Measurements from ENCODE around the gene DPEP2.
A peak's percentile ranks its signal among the peaks of the same experiment; 100 is the strongest.

Gene DPEP2

DNA sequence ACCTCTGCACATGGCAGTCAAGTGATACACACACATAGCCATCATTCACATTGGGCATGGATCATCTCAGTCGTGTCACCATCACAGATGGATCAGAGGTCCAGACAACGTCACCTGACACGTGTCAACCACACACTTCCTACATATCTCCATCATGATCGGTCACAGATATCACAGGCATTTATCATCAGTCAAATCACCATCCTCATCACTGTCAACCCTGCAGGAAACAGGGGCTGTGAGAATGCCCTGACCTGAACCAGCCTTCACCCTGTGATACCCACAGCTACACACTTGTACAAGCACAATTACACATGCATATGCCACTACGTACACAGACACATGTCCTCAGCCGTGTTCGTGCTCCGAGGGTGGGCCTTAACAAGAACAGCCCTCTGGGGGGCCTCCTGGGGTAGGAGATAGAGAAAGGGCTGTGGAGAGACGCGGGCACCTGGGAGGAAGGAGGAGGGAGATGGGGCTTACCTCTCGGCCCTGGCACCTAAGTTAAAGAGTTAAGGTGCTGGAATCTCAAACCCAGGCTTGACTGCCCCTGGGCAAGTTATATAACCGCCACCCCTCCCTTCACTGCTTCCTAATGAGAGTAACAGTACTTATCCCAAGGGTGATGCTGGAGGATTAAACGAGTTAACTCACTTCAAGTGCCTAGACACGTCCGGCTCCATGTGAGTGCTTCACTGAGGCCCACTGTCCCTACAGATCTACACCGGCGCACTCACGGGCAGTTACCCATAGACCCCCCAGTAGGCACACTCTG is 31.9 kb downstream of the DPEP2 start:
- H3K4me1 ChIP-seq (ENCODE audit: insufficient read depth, low read length, poor library complexity, severe bottlenecking), result peaks cover 18% of the 10 kb centered on the region
- TF ChIP-seq EZH2phosphoT487 (IDR thresholded peaks at IDR 0.05; ENCODE audit: borderline replicate concordance), result no peak
- TF ChIP-seq, protein P1, sequence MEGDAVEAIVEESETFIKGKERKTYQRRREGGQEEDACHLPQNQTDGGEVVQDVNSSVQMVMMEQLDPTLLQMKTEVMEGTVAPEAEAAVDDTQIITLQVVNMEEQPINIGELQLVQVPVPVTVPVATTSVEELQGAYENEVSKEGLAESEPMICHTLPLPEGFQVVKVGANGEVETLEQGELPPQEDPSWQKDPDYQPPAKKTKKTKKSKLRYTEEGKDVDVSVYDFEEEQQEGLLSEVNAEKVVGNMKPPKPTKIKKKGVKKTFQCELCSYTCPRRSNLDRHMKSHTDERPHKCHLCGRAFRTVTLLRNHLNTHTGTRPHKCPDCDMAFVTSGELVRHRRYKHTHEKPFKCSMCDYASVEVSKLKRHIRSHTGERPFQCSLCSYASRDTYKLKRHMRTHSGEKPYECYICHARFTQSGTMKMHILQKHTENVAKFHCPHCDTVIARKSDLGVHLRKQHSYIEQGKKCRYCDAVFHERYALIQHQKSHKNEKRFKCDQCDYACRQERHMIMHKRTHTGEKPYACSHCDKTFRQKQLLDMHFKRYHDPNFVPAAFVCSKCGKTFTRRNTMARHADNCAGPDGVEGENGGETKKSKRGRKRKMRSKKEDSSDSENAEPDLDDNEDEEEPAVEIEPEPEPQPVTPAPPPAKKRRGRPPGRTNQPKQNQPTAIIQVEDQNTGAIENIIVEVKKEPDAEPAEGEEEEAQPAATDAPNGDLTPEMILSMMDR (conservative IDR thresholded peaks at IDR 0.05; ENCODE audit: low read length), result no peak
- H3K27me3 ChIP-seq (ENCODE audit: insufficient read depth, low read length, poor library complexity, severe bottlenecking), result no peaks in the 10 kb centered on the region
- H3K79me2 ChIP-seq (ENCODE audit: insufficient read depth, low read length), result no peaks in the 10 kb centered on the region
- H3K36me3 ChIP-seq (ENCODE audit: insufficient read depth, low read length), result no peaks in the 10 kb centered on the region
- H3K4me3 ChIP-seq (ENCODE audit: low read length, poor library complexity, severe bottlenecking), result peak overlapping the region; percentile 75
- H3K9ac ChIP-seq (ENCODE audit: low read depth, low read length, poor library complexity, severe bottlenecking), result peak overlapping the region; percentile 54
- no peaks in the 10 kb centered on the region for H3K9me3 ChIP-seq (ENCODE audit: insufficient read depth, low read depth, low read length)
- peak overlapping the region; percentile 80 for H2AFZ ChIP-seq (ENCODE audit: low read length)
- no peaks in the 10 kb centered on the region; the same call in 1 of the 2 replicates for H3F3A ChIP-seq (ENCODE audit: low read depth)
- no peaks in the 10 kb centered on the region for H4K20me1 ChIP-seq (ENCODE audit: insufficient read depth, low read length, poor library complexity, severe bottlenecking)
- peak overlapping the region; percentile 65 for H3K4me2 ChIP-seq (ENCODE audit: low read depth, low read length, poor library complexity, severe bottlenecking)
- no peaks in the 10 kb centered on the region for H3K9me2 ChIP-seq (replicated peaks; ENCODE audit: low read depth, low read length)

DNA sequence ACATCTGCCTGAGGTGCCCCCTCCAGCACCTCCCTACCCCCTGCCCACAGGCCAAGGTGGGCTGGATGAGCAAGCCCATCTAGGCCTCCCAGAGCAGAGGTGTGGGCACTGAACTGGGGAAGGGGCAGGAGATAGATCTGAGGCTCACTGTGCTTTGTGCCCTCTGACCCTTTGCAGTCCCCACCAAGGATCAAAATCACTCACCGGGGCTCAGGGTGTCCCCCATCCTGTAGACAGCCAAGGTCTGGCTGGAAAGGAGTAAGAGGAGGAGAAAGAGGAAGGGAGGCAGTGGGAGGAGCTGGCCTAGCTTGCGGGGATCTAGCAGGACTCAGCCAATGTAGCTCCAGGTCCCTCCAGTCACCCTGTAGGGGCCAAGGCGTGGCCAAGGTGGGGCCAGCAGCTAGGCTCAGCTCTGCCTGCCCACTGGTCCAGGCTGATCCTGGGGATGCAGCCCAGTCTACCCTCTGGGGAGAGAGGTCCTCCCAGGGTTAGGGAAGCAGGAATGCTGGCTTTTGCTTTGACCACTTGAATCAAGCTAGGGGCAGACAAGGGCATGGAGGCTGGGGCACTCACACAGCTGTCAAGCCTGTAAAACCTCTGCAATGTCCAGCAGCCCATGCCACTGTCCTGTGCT is 32.6 kb downstream of the DPEP2 start:
- H2AFZ ChIP-seq (ENCODE audit: low read length), result no peak overlapping the region
- H3K4me1 ChIP-seq (ENCODE audit: insufficient read depth, low read length, poor library complexity, severe bottlenecking), result peaks cover 18% of the 10 kb centered on the region
- no peaks in the 10 kb centered on the region for H3K27me3 ChIP-seq (ENCODE audit: insufficient read depth, low read length, poor library complexity, severe bottlenecking)
- no peaks in the 10 kb centered on the region for H3K9me2 ChIP-seq (replicated peaks; ENCODE audit: low read depth, low read length)
- H3K79me2 ChIP-seq (ENCODE audit: insufficient read depth, low read length), result no peaks in the 10 kb centered on the region
- H3F3A ChIP-seq (ENCODE audit: low read depth), result no peaks in the 10 kb centered on the region; the same call in 1 of the 2 replicates
- peak overlapping the region; percentile 35 for H3K9ac ChIP-seq (ENCODE audit: low read depth, low read length, poor library complexity, severe bottlenecking)
- TF ChIP-seq, protein P1 (conservative IDR thresholded peaks at IDR 0.05; ENCODE audit: low read length), result no peak
- no peak for TF ChIP-seq EZH2phosphoT487 (IDR thresholded peaks at IDR 0.05; ENCODE audit: borderline replicate concordance)
- H4K20me1 ChIP-seq (ENCODE audit: insufficient read depth, low read length, poor library complexity, severe bottlenecking), result no peaks in the 10 kb centered on the region
- H3K9me3 ChIP-seq (ENCODE audit: insufficient read depth, low read depth, low read length), result no peaks in the 10 kb centered on the region
- no peak overlapping the region for H3K4me3 ChIP-seq (ENCODE audit: low read length, poor library complexity, severe bottlenecking)
- H3K4me2 ChIP-seq (ENCODE audit: low read depth, low read length, poor library complexity, severe bottlenecking), result peak overlapping the region; percentile 65
- H3K36me3 ChIP-seq (ENCODE audit: insufficient read depth, low read length), result no peaks in the 10 kb centered on the region

DNA sequence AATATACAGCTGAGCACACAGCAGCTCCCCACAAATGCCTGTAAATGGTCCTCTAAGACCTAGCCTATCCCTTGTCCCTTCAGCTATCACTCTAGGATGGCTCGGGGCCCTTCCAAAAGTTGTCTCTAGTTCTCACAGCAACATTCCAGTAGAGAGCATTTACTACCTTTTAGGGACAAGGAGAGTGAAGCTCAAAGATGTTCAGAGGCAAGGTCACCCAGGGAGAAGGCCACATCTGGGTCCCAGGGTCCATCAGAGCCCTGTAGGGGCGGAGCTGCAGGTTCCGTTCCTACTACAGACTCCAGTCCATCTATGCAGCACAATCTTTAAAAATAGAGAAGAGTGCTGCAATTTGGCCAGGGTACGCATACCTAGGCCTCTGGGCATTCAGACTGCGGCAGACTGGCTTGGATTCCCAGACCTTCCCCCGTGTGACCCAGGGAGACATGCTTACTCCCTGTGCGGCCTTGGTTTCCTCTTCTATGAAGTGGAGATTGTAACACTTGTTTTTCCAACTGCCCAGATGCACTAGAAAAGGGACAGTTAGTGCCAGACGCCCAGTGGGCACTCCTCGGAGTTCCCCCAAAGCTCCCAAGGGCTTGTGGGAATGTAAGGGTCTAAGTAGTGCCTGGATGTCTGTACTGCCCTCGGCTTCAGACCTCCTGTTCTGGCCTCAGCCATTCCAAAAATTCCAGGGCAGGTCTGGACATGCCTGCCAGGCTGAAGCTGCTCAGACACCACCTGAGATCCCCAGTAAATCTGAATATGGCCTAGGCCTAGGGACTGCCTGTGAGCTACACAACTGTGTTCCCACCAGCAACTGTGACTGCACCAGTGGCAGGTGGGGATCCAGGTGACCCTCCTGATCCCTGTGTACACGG is 33.4 kb downstream of the DPEP2 start:
- peak overlapping the region; percentile 65 for H3K4me2 ChIP-seq (ENCODE audit: low read depth, low read length, poor library complexity, severe bottlenecking)
- H2AFZ ChIP-seq (ENCODE audit: low read length), result no peak overlapping the region
- H3K79me2 ChIP-seq (ENCODE audit: insufficient read depth, low read length), result no peaks in the 10 kb centered on the region
- H3K9me2 ChIP-seq (replicated peaks; ENCODE audit: low read depth, low read length), result no peaks in the 10 kb centered on the region
- H3K4me1 ChIP-seq (ENCODE audit: insufficient read depth, low read length, poor library complexity, severe bottlenecking), result peaks cover 18% of the 10 kb centered on the region
- peak overlapping the region; percentile 35 for H3K9ac ChIP-seq (ENCODE audit: low read depth, low read length, poor library complexity, severe bottlenecking)
- H3K9me3 ChIP-seq (ENCODE audit: insufficient read depth, low read depth, low read length), result no peaks in the 10 kb centered on the region
- H3K4me3 ChIP-seq (ENCODE audit: low read length, poor library complexity, severe bottlenecking), result no peak overlapping the region
- H3K36me3 ChIP-seq (ENCODE audit: insufficient read depth, low read length), result no peaks in the 10 kb centered on the region
- TF ChIP-seq, protein P1 (conservative IDR thresholded peaks at IDR 0.05; ENCODE audit: low read length), result no peak
- no peak for TF ChIP-seq EZH2phosphoT487 (IDR thresholded peaks at IDR 0.05; ENCODE audit: borderline replicate concordance)
- H4K20me1 ChIP-seq (ENCODE audit: insufficient read depth, low read length, poor library complexity, severe bottlenecking), result no peaks in the 10 kb centered on the region
- no peaks in the 10 kb centered on the region for H3F3A ChIP-seq (ENCODE audit: low read depth)
- H3K27me3 ChIP-seq (ENCODE audit: insufficient read depth, low read length, poor library complexity, severe bottlenecking), result no peaks in the 10 kb centered on the region

All from Loucy (cell line).